ENCODE measurements around the gene ARHGAP32.

The ARHGAP32 gene

DNA sequence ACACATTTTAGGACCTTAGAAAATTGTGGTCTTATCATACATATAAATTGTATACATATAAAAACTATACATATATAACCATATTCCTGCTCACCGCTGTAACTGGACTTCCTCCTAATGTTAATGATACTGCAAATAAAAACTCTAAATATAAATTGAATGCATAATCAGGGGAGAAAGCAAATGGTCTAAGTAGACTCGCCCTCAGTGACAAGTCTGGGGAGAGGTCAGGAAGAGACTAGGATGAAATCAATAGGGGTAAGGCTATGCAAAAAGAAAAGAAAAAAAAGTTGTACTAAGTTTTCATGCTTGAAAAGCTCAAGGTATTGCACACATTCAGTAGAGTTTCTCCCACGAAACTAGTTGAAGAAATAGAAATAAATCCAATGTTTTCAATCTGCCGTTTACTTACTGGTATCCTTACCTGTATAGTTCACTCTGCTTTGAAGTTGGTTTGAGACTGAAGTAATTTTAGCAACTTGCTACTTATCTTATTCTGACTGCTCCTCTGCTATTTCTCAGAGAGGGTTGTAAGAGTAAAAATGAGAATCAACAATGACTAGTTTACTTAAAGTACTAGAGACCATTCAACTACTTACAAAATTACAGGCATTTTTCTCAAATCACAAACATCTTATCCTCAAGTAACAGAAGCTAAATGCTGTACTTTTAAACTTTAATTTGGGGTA, 12.2 kb upstream of the ARHGAP32 start:
- Histone ChIP-seq H3K27ac (ENCODE audit: low read depth, low read length) (no peak overlapping the region), H3K4me3 (ENCODE audit: low read depth, low read length) (no peak overlapping the region), H3K9ac (ENCODE audit: low read length) (no peak overlapping the region), H3K4me1 (ENCODE audit: control insufficient read depth in 1 of 2, insufficient read depth in 2 of 2, low read length in 2 of 2) (no peaks in the 10 kb centered on the region), H2BK12ac (ENCODE audit: low read length) (no peak overlapping the region), H3K4ac (ENCODE audit: low read depth, low read length) (no peak overlapping the region), H4K12ac (ENCODE audit: low read depth, low read length) (no peak overlapping the region), H3K18ac (ENCODE audit: low read length) (no peak overlapping the region), H3K27me3 (ENCODE audit: insufficient read depth, low read length) (no peaks in the 10 kb centered on the region), H4K8ac (ENCODE audit: low read depth, low read length) (no peak overlapping the region), H2AK5ac (ENCODE audit: low read length) (no peak overlapping the region), H3K23ac (ENCODE audit: low read length) (no peak overlapping the region), H3K79me1 (ENCODE audit: low read length) (no peaks in the 10 kb centered on the region), H3K14ac (ENCODE audit: low read length) (no peak overlapping the region), H2BK5ac (ENCODE audit: low read depth, low read length, poor library complexity) (no peak overlapping the region), H4K91ac (ENCODE audit: low read depth, low read length) (no peak overlapping the region), H3K4me2 (ENCODE audit: low read length) (no peak overlapping the region), H2BK120ac (ENCODE audit: insufficient read depth, low read length, poor library complexity) (no peak overlapping the region), H2AFZ (ENCODE audit: insufficient read depth, low read length, poor library complexity) (no peak overlapping the region), H3K36me3 (ENCODE audit: control insufficient read depth in 1 of 2, insufficient read depth in 2 of 2, low read length in 2 of 2) (peaks cover 0 to 3% of the 10 kb centered on the region in 2 experiments), H3K79me2 (ENCODE audit: control insufficient read depth, insufficient read depth, low read length, poor library complexity) (no peaks in the 10 kb centered on the region), H3K9me3 (ENCODE audit: insufficient read depth, low read depth, low read length) (peaks cover 5% of the 10 kb centered on the region)
- no CpG with 5 or more reads among the region's 4 CpGs for WGBS (ENCODE audit: extremely low coverage, insufficient coverage, insufficient read length)
- DNase-seq: no peak

DNA sequence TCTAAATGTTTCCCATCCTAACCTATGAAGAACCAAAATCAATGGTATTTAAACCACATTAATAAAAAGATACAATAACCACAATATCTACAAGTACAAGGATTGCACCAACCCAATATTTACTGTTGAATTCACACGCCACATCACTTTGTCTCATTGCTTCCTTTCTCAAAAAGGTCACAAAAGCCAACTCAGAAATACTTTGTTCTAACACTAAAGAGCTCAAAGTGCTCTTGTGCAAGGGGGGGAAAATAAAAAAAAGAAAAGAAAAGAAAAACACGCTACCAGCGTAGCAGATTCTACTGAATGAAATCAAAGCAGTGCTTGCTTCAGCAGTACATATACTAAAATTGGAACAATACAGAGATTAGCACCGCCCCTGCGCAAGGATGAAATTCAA, 10.5 kb upstream of the ARHGAP32 start:
- H3K79me1 ChIP-seq (ENCODE audit: low read length): no peaks in the 10 kb centered on the region
- no peak overlapping the region for H3K27ac ChIP-seq (ENCODE audit: low read depth, low read length)
- H2BK120ac ChIP-seq (ENCODE audit: insufficient read depth, low read length, poor library complexity): no peak overlapping the region
- no peak overlapping the region for H2BK12ac ChIP-seq (ENCODE audit: low read length)
- H2AFZ ChIP-seq (ENCODE audit: insufficient read depth, low read length, poor library complexity): no peak overlapping the region
- no peaks in the 10 kb centered on the region for H3K4me1 ChIP-seq (ENCODE audit: control insufficient read depth in 1 of 2, insufficient read depth in 2 of 2, low read length in 2 of 2)
- no peak overlapping the region for H3K23ac ChIP-seq (ENCODE audit: low read length)
- H3K4ac ChIP-seq (ENCODE audit: low read depth, low read length): no peak overlapping the region
- WGBS (ENCODE audit: extremely low coverage, insufficient coverage, insufficient read length): no CpG with 5 or more reads among the region's 5 CpGs
- peaks cover 6% of the 10 kb centered on the region for H3K9me3 ChIP-seq (ENCODE audit: insufficient read depth, low read depth, low read length)
- DNase-seq: no peak
- H4K8ac ChIP-seq (ENCODE audit: low read depth, low read length): no peak overlapping the region
- no peak overlapping the region for H3K4me3 ChIP-seq (ENCODE audit: low read depth, low read length)
- H3K14ac ChIP-seq (ENCODE audit: low read length): no peak overlapping the region
- H2BK5ac ChIP-seq (ENCODE audit: low read depth, low read length, poor library complexity): no peak overlapping the region
- H3K79me2 ChIP-seq (ENCODE audit: control insufficient read depth, insufficient read depth, low read length, poor library complexity): no peaks in the 10 kb centered on the region
- no peak overlapping the region for H4K12ac ChIP-seq (ENCODE audit: low read depth, low read length)
- no peak overlapping the region for H3K18ac ChIP-seq (ENCODE audit: low read length)
- H3K9ac ChIP-seq (ENCODE audit: low read length): no peak overlapping the region
- no peak overlapping the region for H4K91ac ChIP-seq (ENCODE audit: low read depth, low read length)
- H3K36me3 ChIP-seq (ENCODE audit: control insufficient read depth in 1 of 2, insufficient read depth in 2 of 2, low read length in 2 of 2): peaks cover 0 to 3% of the 10 kb centered on the region in 2 experiments
- H3K4me2 ChIP-seq (ENCODE audit: low read length): no peak overlapping the region
- no peaks in the 10 kb centered on the region for H3K27me3 ChIP-seq (ENCODE audit: insufficient read depth, low read length)
- H2AK5ac ChIP-seq (ENCODE audit: low read length): no peak overlapping the region

DNA sequence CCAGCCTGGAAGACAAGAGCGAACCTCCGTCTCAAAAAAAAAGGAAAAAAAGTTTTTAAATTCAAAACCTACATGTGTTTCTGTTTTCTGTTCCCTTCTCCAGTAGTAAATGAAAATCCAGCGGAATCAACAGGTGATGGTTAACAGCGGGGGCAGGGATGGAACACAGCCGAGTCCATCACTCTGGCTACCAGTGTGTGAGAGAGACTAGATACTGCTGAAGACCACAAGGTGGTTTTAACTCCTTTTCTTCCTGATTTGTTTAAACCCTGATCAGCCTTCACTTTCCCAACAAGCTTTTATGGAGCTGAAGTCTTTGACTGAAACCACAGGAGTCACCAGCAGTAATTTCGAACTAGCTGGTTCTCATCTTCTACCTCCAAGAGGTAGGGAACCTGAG, 3.6 kb upstream of the ARHGAP32 start:
- no peak overlapping the region for H3K14ac ChIP-seq (ENCODE audit: low read length)
- peaks cover 0 to 3% of the 10 kb centered on the region in 2 experiments for H3K36me3 ChIP-seq (ENCODE audit: control insufficient read depth in 1 of 2, insufficient read depth in 2 of 2, low read length in 2 of 2)
- peaks cover 6% of the 10 kb centered on the region for H3K9me3 ChIP-seq (ENCODE audit: insufficient read depth, low read depth, low read length)
- no peak overlapping the region for H4K91ac ChIP-seq (ENCODE audit: low read depth, low read length)
- no peak overlapping the region for H2AFZ ChIP-seq (ENCODE audit: insufficient read depth, low read length, poor library complexity)
- H3K23ac ChIP-seq (ENCODE audit: low read length): no peak overlapping the region
- no peak overlapping the region for H4K12ac ChIP-seq (ENCODE audit: low read depth, low read length)
- H2BK5ac ChIP-seq (ENCODE audit: low read depth, low read length, poor library complexity): no peak overlapping the region
- no peaks in the 10 kb centered on the region for H3K79me2 ChIP-seq (ENCODE audit: control insufficient read depth, insufficient read depth, low read length, poor library complexity)
- no peak overlapping the region for H3K4me3 ChIP-seq (ENCODE audit: low read depth, low read length)
- no peak overlapping the region for H4K8ac ChIP-seq (ENCODE audit: low read depth, low read length)
- H3K18ac ChIP-seq (ENCODE audit: low read length): no peak overlapping the region
- no peak overlapping the region for H3K4me2 ChIP-seq (ENCODE audit: low read length)
- H2AK5ac ChIP-seq (ENCODE audit: low read length): no peak overlapping the region
- no peak overlapping the region for H3K27ac ChIP-seq (ENCODE audit: low read depth, low read length)
- no peak overlapping the region for H3K4ac ChIP-seq (ENCODE audit: low read depth, low read length)
- peaks cover 0 to 5% of the 10 kb centered on the region in 2 experiments for H3K4me1 ChIP-seq (ENCODE audit: control insufficient read depth in 1 of 2, insufficient read depth in 2 of 2, low read length in 2 of 2)
- no CpG with 5 or more reads among the region's 6 CpGs for WGBS (ENCODE audit: extremely low coverage, insufficient coverage, insufficient read length)
- no peak for DNase-seq
- no peaks in the 10 kb centered on the region for H3K79me1 ChIP-seq (ENCODE audit: low read length)
- H2BK12ac ChIP-seq (ENCODE audit: low read length): peak overlapping the region; percentile 44
- H2BK120ac ChIP-seq (ENCODE audit: insufficient read depth, low read length, poor library complexity): no peak overlapping the region
- H3K9ac ChIP-seq (ENCODE audit: low read length): no peak overlapping the region
- H3K27me3 ChIP-seq (ENCODE audit: insufficient read depth, low read length): no peaks in the 10 kb centered on the region

DNA sequence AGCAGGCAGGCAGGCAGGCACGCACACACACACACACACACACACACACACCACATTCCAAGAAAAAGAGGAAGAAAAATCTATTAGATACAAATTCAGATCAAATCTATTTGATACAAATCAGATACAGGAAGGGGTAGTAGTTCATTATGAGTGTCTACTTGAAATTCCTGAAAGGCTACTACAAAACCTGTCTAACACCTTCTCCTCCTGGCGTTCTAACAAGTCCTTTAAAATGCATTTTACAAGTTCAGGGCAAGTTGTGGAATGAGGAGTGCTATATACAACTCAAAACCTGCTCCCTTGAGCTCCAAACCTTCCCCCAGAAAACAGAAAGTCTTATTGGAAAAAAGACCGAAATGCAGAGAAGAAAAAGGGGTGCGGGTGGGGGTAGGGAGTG, 476 bp downstream of the ARHGAP32 start:
- H2AK5ac ChIP-seq (ENCODE audit: low read length): no peak overlapping the region
- peak overlapping the region; percentile 75 for H3K27ac ChIP-seq (ENCODE audit: low read depth, low read length)
- no peak overlapping the region for H2BK12ac ChIP-seq (ENCODE audit: low read length)
- WGBS (ENCODE audit: extremely low coverage, insufficient coverage, insufficient read length): no CpG with 5 or more reads among the region's 4 CpGs
- no peak overlapping the region for H4K12ac ChIP-seq (ENCODE audit: low read depth, low read length)
- H3K4me1 ChIP-seq (ENCODE audit: control insufficient read depth in 1 of 2, insufficient read depth in 2 of 2, low read length in 2 of 2): peaks cover 2 to 7% of the 10 kb centered on the region in 2 experiments
- H3K9me3 ChIP-seq (ENCODE audit: insufficient read depth, low read depth, low read length): no peaks in the 10 kb centered on the region
- H2AFZ ChIP-seq (ENCODE audit: insufficient read depth, low read length, poor library complexity): no peak overlapping the region
- no peak overlapping the region for H4K8ac ChIP-seq (ENCODE audit: low read depth, low read length)
- H3K79me1 ChIP-seq (ENCODE audit: low read length): no peaks in the 10 kb centered on the region
- no peaks in the 10 kb centered on the region for H3K36me3 ChIP-seq (ENCODE audit: control insufficient read depth in 1 of 2, insufficient read depth in 2 of 2, low read length in 2 of 2)
- H3K4me2 ChIP-seq (ENCODE audit: low read length): peak overlapping the region; percentile 44
- DNase-seq: peak; percentile 24 to 83
- no peak overlapping the region for H2BK120ac ChIP-seq (ENCODE audit: insufficient read depth, low read length, poor library complexity)
- H3K14ac ChIP-seq (ENCODE audit: low read length): no peak overlapping the region
- peak overlapping the region; percentile 6 for H2BK5ac ChIP-seq (ENCODE audit: low read depth, low read length, poor library complexity)
- no peak overlapping the region for H4K91ac ChIP-seq (ENCODE audit: low read depth, low read length)
- H3K4me3 ChIP-seq (ENCODE audit: low read depth, low read length): no peak overlapping the region
- no peak overlapping the region for H3K23ac ChIP-seq (ENCODE audit: low read length)
- no peak overlapping the region for H3K18ac ChIP-seq (ENCODE audit: low read length)
- H3K79me2 ChIP-seq (ENCODE audit: control insufficient read depth, insufficient read depth, low read length, poor library complexity): no peaks in the 10 kb centered on the region
- H3K9ac ChIP-seq (ENCODE audit: low read length): no peak overlapping the region
- no peaks in the 10 kb centered on the region for H3K27me3 ChIP-seq (ENCODE audit: insufficient read depth, low read length)
- H3K4ac ChIP-seq (ENCODE audit: low read depth, low read length): no peak overlapping the region
